KOPT-K1 (cell line): ENCODE measurements around the gene LMAN2.
"Not testable (repeated sequence)": the region's sequence is repeated elsewhere in the genome, so short reads cannot be mapped to it uniquely, and the experiment has no call there.

Experiments used
- H3K27ac ChIP-seq: fragments of 200-600 bp; sonication (generic); 2 replicates; pipeline ENCODE4 v1.5.1; 2016; ENCODE audit warnings: antibody characterized with exemption, mild to moderate bottlenecking, low read depth, low read length; ENCODE audit not compliant: poor library complexity, severe bottlenecking
- H3K36me3 ChIP-seq: fragments of 200-600 bp; sonication (generic); 2 replicates; pipeline ENCODE4 v1.5.1; 2017; ENCODE audit warnings: antibody characterized with exemption, mild to moderate bottlenecking, low read length, moderate library complexity; ENCODE audit not compliant: insufficient read depth
- H3K9me3 ChIP-seq: fragments of 200-600 bp; sonication (generic); 2 replicates; pipeline ENCODE4 v1.5.1; 2017; ENCODE audit warnings: antibody characterized with exemption, low read length, mild to moderate bottlenecking; ENCODE audit not compliant: insufficient read depth, poor library complexity, severe bottlenecking

The LMAN2 gene

DNA sequence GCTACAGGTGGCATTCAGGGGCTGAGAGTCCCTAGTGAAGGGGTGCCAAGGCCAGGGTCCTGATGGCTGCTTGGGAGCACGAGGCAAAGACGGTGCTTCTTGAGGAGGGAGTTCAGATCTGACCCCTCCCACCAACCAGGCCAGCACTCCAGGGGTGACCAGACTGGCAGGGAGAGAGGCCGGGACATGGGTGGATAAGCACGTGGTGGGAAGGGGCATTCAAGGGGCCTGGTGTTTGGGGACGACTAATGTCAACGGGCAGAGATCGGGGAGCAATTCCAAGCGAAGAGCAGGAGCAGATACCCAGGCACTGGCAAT is 10.8 kb upstream of the LMAN2 start:
- H3K36me3 ChIP-seq = peaks cover 10% of the 10 kb centered on the region; the same call in 1 of the 2 replicates
- peak overlapping the region; percentile 62 for H3K27ac ChIP-seq
- H3K9me3 ChIP-seq = no peaks in the 10 kb centered on the region

- peaks cover 4% of the 10 kb centered on the region; the same call in 1 of the 2 replicates for H3K36me3 ChIP-seq
- no peaks in the 10 kb centered on the region for H3K9me3 ChIP-seq
- H3K27ac ChIP-seq = peak overlapping the region; percentile 62
Measured at GRCh38 chr5:177361418-177362291, 10.2 kb upstream of the LMAN2 start.

DNA sequence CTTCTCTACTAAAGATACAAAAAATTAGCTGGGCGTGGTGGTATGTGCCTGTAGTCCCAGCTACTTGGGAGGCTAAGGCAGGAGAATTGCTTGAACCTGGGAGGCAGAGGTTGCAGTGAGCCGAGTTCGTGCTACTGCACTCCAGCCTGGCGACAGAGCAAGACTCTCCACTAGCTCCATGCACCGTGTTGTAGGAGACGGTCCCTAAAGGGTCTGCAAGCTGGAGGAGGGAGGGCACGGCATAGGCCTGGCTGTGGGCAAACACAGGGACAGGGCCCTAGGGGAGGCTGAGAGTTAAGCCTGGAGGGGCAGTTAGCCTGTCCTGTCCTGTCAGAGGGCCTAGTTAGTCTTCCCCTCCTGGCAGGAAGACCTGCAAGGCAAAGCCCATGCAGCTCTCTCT is 9.3 kb upstream of the LMAN2 start:
- H3K36me3 ChIP-seq, H3K9me3 ChIP-seq: not testable (repeated sequence)
- peak overlapping the region; percentile 62 for H3K27ac ChIP-seq

- Histone ChIP-seq H3K9me3 (no peaks in the 10 kb centered on the region), H3K27ac (peak overlapping the region; percentile 92), H3K36me3 (no peaks in the 10 kb centered on the region)
Measured at GRCh38 chr5:177359860-177360259, 8.4 kb upstream of the LMAN2 start.

GRCh38 chr5:177359451-177359851 is 8.0 kb upstream of the LMAN2 start:
- H3K9me3 ChIP-seq = no peaks in the 10 kb centered on the region
- peak overlapping the region; percentile 92 for H3K27ac ChIP-seq
- no peaks in the 10 kb centered on the region for H3K36me3 ChIP-seq

DNA sequence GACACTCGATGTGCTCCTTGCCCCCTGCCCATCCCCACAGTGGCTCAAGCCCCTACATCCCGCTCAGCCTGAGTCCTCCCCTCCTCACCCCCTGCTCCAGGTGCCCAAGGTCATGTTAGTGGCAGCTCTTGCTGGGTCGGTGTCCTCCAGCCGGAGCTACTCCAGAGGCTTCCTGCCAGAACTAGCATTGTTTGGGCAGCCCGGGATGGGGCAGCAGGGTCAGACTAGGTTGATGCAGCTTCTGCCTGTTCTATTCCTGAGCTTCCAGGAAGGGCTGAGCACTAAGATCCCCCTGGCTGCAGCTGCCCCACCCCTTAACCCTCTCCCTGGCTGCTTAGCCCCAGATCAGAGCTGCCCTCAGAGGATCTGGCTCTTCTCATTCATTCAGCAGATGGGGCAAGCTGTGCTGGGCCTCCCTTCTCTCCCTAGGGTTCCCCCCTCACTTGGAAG is 6.9 kb upstream of the LMAN2 start:
- Histone ChIP-seq H3K9me3 (no peaks in the 10 kb centered on the region), H3K36me3 (no peaks in the 10 kb centered on the region), H3K27ac (peak overlapping the region; percentile 92)

GRCh38 chr5:177357459-177358351 is 6.2 kb upstream of the LMAN2 start, which contains the start of gene RGS14:
Gene RGS14, plus strand, starts transcription at chr5:177357924. Its CDS starts 101 bp downstream, at chr5:177358025.
- Histone ChIP-seq H3K27ac (peak within 1 kb of the TSS; percentile 92), H3K36me3 (no peaks in the 10 kb centered on the region), H3K9me3 (no peaks in the 10 kb centered on the region)

- Histone ChIP-seq H3K36me3 (no peaks in the 10 kb centered on the region), H3K27ac (peak overlapping the region; percentile 92), H3K9me3 (no peaks in the 10 kb centered on the region)
Measured at GRCh38 chr5:177357146-177357458, 5.6 kb upstream of the LMAN2 start.

GRCh38 chr5:177356746-177357145 is 5.3 kb upstream of the LMAN2 start:
- no peaks in the 10 kb centered on the region for H3K36me3 ChIP-seq
- H3K27ac ChIP-seq = peak overlapping the region; percentile 92

GRCh38 chr5:177355868-177356168 is 4.3 kb upstream of the LMAN2 start:
- Histone ChIP-seq H3K36me3 (no peaks in the 10 kb centered on the region), H3K9me3 (no peaks in the 10 kb centered on the region), H3K27ac (peak overlapping the region; percentile 42)

More at GRCh38 chr5:177356746-177357145, 5.3 kb upstream of the LMAN2 start:
- no peaks in the 10 kb centered on the region for H3K9me3 ChIP-seq

DNA sequence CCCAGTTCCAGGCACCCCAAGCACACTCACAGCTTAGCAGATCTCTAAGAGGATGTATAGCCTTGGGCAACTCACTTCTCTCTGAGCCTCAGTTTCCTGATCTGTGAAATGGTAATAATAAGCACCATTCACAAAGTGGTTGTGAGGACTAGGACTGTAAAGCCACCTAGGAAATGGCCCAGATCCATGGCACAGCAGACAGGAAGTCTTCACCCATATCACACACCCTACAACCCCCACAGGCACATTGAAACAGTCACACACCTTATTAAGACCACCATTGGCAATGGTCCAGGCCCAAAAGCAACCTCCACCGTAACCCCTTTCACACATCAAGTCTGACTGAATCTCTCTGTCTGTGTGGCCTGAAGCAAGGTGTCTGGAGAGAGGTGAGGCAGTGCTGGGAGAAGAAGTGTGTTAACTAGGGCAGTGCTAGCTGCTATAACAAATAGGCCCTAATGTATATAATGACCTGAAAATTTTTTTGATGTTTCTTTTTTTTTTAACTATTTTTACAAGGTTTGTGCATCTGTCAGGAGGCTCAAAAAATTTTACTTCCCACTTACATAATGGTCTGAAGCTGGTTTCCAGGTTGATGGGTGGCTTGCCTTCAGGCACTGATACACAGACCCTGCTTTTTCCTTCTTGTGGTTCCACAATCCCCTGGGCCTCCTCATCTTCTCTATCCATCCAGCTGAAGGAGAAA is 3.8 kb upstream of the LMAN2 start:
- peak overlapping the region; percentile 42 for H3K27ac ChIP-seq

GRCh38 chr5:177354711-177355110 is 3.2 kb upstream of the LMAN2 start:
- no peak overlapping the region for H3K27ac ChIP-seq
- peaks cover 5% of the 10 kb centered on the region for H3K36me3 ChIP-seq
- H3K9me3 ChIP-seq = no peaks in the 10 kb centered on the region

More for the DNA sequence above, 3.8 kb upstream of the LMAN2 start:
- Histone ChIP-seq H3K36me3 (no peaks in the 10 kb centered on the region), H3K9me3 (no peaks in the 10 kb centered on the region)

DNA sequence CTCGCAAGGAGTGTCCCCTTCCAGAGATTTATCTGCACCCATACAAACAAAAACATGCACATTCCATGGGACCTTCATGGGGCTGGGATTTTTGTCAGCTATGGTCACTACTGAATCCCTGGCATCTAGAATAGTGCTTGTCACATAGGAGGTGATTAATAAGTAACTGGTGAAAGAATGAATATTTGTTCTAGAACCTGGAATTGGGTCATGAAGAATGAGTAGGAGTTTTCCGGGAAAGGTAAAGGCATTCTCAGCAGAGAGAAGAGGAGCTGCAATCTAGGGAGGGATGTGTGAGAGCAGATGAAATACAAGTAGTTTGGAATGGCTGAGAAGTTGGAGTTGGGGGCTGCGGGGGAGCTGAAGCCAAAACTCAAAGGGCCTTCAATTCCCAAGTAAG is 2.8 kb upstream of the LMAN2 start:
- no peak overlapping the region for H3K27ac ChIP-seq
- peaks cover 10% of the 10 kb centered on the region for H3K36me3 ChIP-seq
- H3K9me3 ChIP-seq = no peaks in the 10 kb centered on the region

- Histone ChIP-seq H3K9me3 (no peaks in the 10 kb centered on the region), H3K27ac (no peak overlapping the region), H3K36me3 (peaks cover 17% of the 10 kb centered on the region)
Measured at GRCh38 chr5:177353093-177353492, 1.6 kb upstream of the LMAN2 start.
